HTR-8/SVneo (cell line): ENCODE data around the gene PTPN22.
"Not testable (repeated sequence)": the region's sequence is repeated elsewhere in the genome, so short reads cannot be mapped to it uniquely, and the experiment has no call there.

Source experiments
- DNase-seq: peaks from one replicate; pipeline ENCODE4 v3.0.0; 2011; ENCODE audit warnings: low spot score, mixed read lengths; ENCODE audit not compliant: insufficient read length
- FAIRE-seq: peaks from 2 replicates; lab custom pipeline; 2011; peaks lifted over from hg19 to GRCh38; lab: Jason Lieb, UNC

Gene PTPN22

GRCh38 chr1:113855630-113856400 is 15.7 kb downstream of the PTPN22 start:
- DNase-seq: no peak
- no peak for FAIRE-seq

GRCh38 chr1:113854234-113854633 is 17.3 kb downstream of the PTPN22 start:
- DNase-seq (no peak), FAIRE-seq (no peak)

DNA sequence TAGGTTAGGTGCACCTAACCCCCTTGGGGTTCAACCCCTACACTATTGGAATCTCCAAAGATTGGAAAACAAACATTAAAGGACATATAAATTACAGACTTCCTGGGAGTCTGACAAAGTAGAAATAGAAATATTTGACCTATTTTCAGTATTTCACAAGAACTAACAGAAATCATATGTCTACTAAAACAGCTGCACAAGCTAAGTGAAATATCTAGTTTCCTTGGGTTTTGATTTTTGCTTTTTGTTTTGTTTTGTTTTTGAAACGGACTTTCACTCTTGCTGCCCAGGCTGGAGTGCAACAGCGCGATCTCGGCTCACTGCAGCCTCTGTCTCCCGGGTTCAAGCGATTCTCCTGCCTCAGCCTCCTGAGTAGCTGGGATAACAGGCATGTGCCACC is 18.8 kb downstream of the PTPN22 start:
- not testable (repeated sequence) for FAIRE-seq, DNase-seq

- no peak for FAIRE-seq
- no peak for DNase-seq
These were observed 21.2 kb downstream of the PTPN22 start for GRCh38 chr1:113850127-113850796.

GRCh38 chr1:113849072-113849471 is 22.4 kb downstream of the PTPN22 start:
- no peak for FAIRE-seq
- no peak for DNase-seq

DNA sequence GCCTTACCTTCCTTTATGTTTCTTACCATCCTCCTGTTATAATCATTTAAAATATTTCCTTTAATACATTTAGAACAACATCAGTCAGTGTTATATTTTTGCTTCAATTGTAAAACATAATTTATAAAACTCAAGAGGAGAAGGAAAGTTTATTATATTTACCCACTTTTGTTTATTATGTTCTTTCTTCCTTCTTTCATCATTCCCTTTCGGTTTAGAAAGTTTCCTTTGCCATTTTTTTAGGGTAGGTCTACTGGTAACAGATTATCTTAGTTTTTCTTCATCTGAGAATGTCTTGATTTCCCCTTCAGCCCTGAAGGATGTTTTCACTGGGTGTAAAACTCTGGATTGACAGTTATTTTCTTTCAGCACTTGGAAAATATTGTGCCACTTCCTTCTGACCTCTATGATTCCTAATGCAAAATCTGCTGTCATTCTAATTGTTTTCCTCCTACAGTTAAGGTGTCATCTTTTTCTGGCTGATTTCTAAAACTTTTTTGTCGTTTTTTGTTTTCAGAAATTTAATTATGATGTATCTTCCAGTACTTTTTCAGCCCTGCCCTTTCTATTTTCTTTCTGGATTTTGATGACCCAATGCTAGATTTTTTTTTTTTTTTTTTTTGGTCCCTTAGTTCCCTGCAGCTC is 25.0 kb downstream of the PTPN22 start:
- FAIRE-seq: no peak

DNA sequence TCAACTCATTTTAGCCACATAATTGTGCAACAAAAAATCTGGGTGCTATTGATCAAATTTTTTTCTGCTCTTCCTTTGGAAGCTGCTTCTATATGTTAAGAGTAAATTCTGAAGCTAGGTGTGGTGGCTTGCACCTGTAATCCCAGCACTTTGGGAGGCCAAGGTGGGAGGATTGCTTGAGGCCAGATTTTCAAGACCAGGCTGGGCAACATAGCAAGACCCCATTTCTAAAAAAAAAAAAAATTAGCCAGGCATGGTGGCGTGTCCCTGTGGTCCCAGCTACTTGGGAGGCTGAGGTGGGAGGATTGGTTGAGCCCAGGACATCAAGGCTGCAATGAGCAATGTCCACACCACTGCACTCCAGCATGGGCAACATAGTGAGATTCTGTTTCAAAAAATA is 35.0 kb downstream of the PTPN22 start:
- DNase-seq (no peak), FAIRE-seq (no peak)

More for the DNA sequence above, 25.0 kb downstream of the PTPN22 start:
- no peak for DNase-seq

GRCh38 chr1:113835686-113836290 is 35.7 kb downstream of the PTPN22 start:
- FAIRE-seq (no peak), DNase-seq (no peak)

DNA sequence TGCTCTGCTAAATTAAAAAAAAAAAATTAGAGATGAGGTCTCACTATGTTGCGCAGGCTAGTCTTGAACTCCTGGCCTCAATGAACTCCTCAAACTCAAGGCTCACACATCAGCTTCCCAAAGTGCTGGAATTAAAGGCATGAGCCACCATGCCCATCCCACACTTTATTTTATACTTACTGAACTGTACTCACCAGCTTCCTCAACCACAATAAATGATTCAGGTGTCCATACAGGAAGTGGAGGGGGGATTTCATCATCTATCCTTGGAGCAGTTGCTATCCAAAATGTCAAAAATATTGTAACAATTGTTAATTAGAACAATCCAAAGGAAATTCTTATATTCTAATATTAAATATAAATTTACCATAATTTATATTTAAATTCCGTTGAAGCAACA is 36.8 kb downstream of the PTPN22 start:
- no peak for FAIRE-seq
- no peak for DNase-seq

GRCh38 chr1:113830039-113830438 is 41.5 kb downstream of the PTPN22 start:
- no peak for FAIRE-seq

DNA sequence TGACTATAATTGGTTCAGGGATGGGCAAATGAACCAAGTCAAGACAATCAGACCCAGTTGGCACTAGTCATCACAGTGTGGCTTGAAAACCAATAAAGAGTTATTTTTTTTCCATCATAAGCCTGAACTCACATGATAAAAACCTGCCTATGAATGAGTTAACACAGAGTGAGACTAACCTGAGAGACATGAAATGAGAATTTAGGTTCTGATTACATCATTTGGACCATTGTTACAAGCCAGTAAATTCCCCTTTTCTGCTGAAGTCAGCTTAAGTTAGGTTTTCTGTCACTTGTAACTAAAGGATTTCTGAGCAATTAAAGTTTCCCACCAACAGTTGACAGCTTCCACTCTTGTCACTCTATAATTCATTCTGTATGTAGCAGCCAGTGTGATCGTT is 49.6 kb downstream of the PTPN22 start:
- DNase-seq: no peak
- FAIRE-seq: no peak

More at GRCh38 chr1:113830039-113830438, 41.5 kb downstream of the PTPN22 start:
- no peak for DNase-seq

- DNase-seq: no peak
- no peak for FAIRE-seq
These were observed 52.9 kb downstream of the PTPN22 start for GRCh38 chr1:113818578-113818977.

- FAIRE-seq: no peak
- DNase-seq: no peak
These were observed 58.3 kb downstream of the PTPN22 start for GRCh38 chr1:113813218-113813617.

DNA sequence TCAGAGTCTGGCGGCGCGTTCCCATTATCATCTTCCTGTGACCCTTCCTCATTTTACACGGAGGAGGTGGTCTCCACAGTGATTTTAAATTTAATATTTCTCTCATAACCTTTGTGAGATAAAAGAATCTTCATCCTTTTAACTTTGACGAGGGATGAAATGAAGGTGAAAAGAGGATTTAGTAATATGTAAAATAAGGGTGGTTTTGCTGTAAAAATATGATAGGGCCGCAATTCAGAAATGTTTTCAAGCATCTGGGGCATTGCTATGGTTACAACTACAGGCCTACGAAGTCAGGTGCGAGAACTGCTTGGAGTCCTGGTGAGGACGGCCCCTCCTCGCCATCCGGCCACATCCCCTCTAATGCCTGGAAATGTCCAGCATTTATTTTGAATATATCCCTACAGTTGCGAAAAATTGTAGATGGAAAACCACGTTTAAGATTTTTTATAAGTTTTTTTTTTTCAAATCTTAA is 58.8 kb downstream of the PTPN22 start:
- FAIRE-seq (no peak), DNase-seq (no peak)

DNA sequence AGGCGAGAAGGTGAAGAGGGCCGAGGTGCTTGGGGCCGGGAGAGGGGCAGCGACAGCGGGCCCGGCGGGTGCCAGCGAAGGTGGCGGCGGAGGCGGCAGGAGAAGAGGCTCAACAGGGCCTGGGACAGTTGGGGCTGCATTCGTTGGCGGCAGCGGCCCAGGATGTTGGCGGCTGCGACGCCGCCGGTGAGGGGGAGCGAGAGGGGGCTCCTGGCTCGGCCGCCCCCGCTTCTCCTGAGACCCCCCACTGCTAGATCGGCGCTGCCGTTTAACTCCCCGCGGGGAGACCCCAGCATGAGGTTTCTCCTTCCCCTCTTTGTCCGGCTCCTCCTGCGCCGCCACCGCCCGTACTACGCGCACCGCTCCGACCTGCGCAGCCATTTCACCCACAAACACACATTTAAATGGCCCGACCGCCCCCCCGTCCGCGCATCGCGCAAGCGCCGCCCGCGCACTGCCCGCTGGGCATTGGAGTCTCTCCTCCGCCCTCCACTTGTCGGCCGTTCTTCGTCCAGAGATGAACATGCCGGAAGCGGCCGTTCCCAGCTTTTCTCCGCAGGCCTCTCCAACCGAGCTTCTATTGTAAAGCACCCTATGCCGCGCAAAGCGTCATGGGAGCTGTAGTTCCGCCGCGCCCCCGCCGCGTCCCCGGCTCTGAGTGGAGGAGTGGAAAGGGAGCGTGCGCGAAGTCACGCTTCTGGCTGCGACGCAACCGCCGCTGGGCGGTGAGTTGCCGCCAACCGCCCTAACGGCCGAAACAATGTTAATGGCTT is 59.4 kb downstream of the PTPN22 start, which contains the start of gene RSBN1:
TSS of gene RSBN1 (minus strand) at position 589 of the 773 bp plus-strand sequence. CDS start at position 525, 64 bp downstream.
- DNase-seq (peak; percentile 87), FAIRE-seq (no peak)

- DNase-seq (no peak), FAIRE-seq (no peak)
These were observed 60.2 kb downstream of the PTPN22 start for GRCh38 chr1:113811156-113811887.

- FAIRE-seq (no peak), DNase-seq (no peak)
These were observed 61.6 kb downstream of the PTPN22 start for GRCh38 chr1:113809670-113810602.
